H9 (cell line): ENCODE results near the gene PSPN. TPM values are rescaled to one million over a fixed set of nuclear protein-coding genes. Genes with fewer than 3 reads are reported as not detected.

ENCODE experiments used
- DNase-seq: peaks from one replicate; pipeline ENCODE4 v3.0.0-alpha.2; 2017
- H2AFZ ChIP-seq: one replicate; pipeline ENCODE4 v1.6.1; 2013; ENCODE audit warnings: mild to moderate bottlenecking, low read length, control low read depth, moderate library complexity
- H2AK5ac ChIP-seq: 2 replicates; pipeline ENCODE4 v1.6.1; 2013; ENCODE audit warnings: low read length, control low read depth, mixed read lengths; ENCODE audit not compliant: insufficient read length
- H2BK120ac ChIP-seq: one replicate; pipeline ENCODE4 v1.6.1; 2013; ENCODE audit warnings: low read depth, mild to moderate bottlenecking, low read length, control low read depth, inconsistent platforms; ENCODE audit not compliant: poor library complexity, severe bottlenecking
- H2BK12ac ChIP-seq: 2 replicates; pipeline ENCODE4 v1.6.1; 2013; ENCODE audit warnings: low read length, control low read depth, mixed read lengths, low read depth; ENCODE audit not compliant: insufficient read length
- H2BK15ac ChIP-seq: 2 replicates; pipeline ENCODE4 v1.6.1; 2013; ENCODE audit warnings: low read depth, low read length, control low read depth
- H2BK20ac ChIP-seq: one replicate; pipeline ENCODE4 v1.6.1; 2013; ENCODE audit warnings: low read depth, mild to moderate bottlenecking, low read length, control low read depth, inconsistent platforms; ENCODE audit not compliant: poor library complexity, severe bottlenecking
- H2BK5ac ChIP-seq: 2 replicates; pipeline ENCODE4 v1.6.1; 2013; ENCODE audit warnings: low read length, control low read depth, mixed read lengths; ENCODE audit not compliant: insufficient read length
- H3K14ac ChIP-seq: 2 replicates; pipeline ENCODE4 v1.6.1; 2013; ENCODE audit warnings: low read length, control low read depth; ENCODE audit not compliant: insufficient read depth
- H3K18ac ChIP-seq: 2 replicates; pipeline ENCODE4 v1.6.1; 2013; ENCODE audit warnings: low read depth, mild to moderate bottlenecking, mixed read lengths, low read length, control low read depth; ENCODE audit not compliant: insufficient read length
- H3K23ac ChIP-seq: 2 replicates; pipeline ENCODE4 v1.6.1; 2013; ENCODE audit warnings: low read length, control low read depth, mixed read lengths, low read depth; ENCODE audit not compliant: insufficient read length
- H3K23me2 ChIP-seq: 2 replicates; pipeline ENCODE4 v1.6.1; 2013; ENCODE audit warnings: low read depth, mild to moderate bottlenecking, mixed read lengths, low read length, control low read depth; ENCODE audit not compliant: insufficient read length, poor library complexity, severe bottlenecking
- H3K27ac ChIP-seq: 2 replicates; pipeline ENCODE4 v1.5.1; 2013; ENCODE audit warnings: low read length, control low read depth, mixed read lengths, low read depth; ENCODE audit not compliant: insufficient read length
- H3K27me3 ChIP-seq: 2 replicates; pipeline ENCODE4 v1.6.1; 2013; ENCODE audit warnings: low read length, control low read depth, inconsistent platforms; ENCODE audit not compliant: insufficient read depth
- H3K4ac ChIP-seq: 2 replicates; pipeline ENCODE4 v1.6.1; 2013; ENCODE audit warnings: low read depth, mild to moderate bottlenecking, control low read depth, inconsistent platforms, low read length, moderate library complexity
- H3K4me1 ChIP-seq: 2 replicates; pipeline ENCODE4 v1.6.1; 2013; ENCODE audit warnings: low read length, control low read depth, inconsistent platforms; ENCODE audit not compliant: insufficient read depth
- H3K4me2 ChIP-seq: 2 replicates; pipeline ENCODE4 v1.6.1; 2013; ENCODE audit warnings: low read length, control low read depth, mixed read lengths; ENCODE audit not compliant: insufficient read length, insufficient read depth
- H3K56ac ChIP-seq: 2 replicates; pipeline ENCODE4 v1.6.1; 2013; ENCODE audit warnings: low read depth, mild to moderate bottlenecking, mixed read lengths, low read length, control low read depth; ENCODE audit not compliant: insufficient read length
- H3K79me1 ChIP-seq: 2 replicates; pipeline ENCODE4 v1.6.1; 2013; ENCODE audit warnings: low read depth, mild to moderate bottlenecking, moderate library complexity, low read length, control low read depth, inconsistent platforms; ENCODE audit not compliant: insufficient read depth, poor library complexity, severe bottlenecking
- H3K79me2 ChIP-seq: 2 replicates; pipeline ENCODE4 v1.6.1; 2013; ENCODE audit warnings: low read length, control low read depth, inconsistent platforms; ENCODE audit not compliant: insufficient read depth
- H3K9ac ChIP-seq: 2 replicates; pipeline ENCODE4 v1.6.1; 2013; ENCODE audit warnings: low read length, control low read depth, mixed read lengths; ENCODE audit not compliant: insufficient read length; ENCODE audit errors: extremely low read depth
- H3K9me3 ChIP-seq: one replicate; pipeline ENCODE4 v1.6.1; 2013; ENCODE audit warnings: low read depth, low read length, inconsistent platforms; ENCODE audit not compliant: control insufficient read depth
- H3T11ph ChIP-seq: one replicate; pipeline ENCODE4 v1.6.1; 2013; ENCODE audit warnings: mild to moderate bottlenecking, low read length, control low read depth, inconsistent platforms
- H4K20me1 ChIP-seq: one replicate; pipeline ENCODE4 v1.6.1; 2013; ENCODE audit not compliant: control insufficient read depth, insufficient read length, insufficient read depth
- H4K5ac ChIP-seq: 2 replicates; pipeline ENCODE4 v1.6.1; 2013; ENCODE audit warnings: low read depth, mild to moderate bottlenecking, mixed read lengths, low read length, control low read depth; ENCODE audit not compliant: insufficient read length
- H4K8ac ChIP-seq: replicated peaks from 2 replicates; pipeline ENCODE4 v1.6.1; 2013; ENCODE audit warnings: low read length, control low read depth, mixed read lengths, low read depth; ENCODE audit not compliant: insufficient read length
- H4K91ac ChIP-seq: 2 replicates; pipeline ENCODE4 v1.6.1; 2013; ENCODE audit warnings: low read depth, mild to moderate bottlenecking, moderate library complexity, mixed read lengths, low read length, control low read depth; ENCODE audit not compliant: insufficient read length
- H3K27ac Mint-ChIP-seq, 3 experiments: 2 replicates in 2 of 3; 3 replicates in 1 of 3; pipeline ENCODE4 v1.8.0; 2020 to 2021; ENCODE audit warnings: mixed read lengths in 3 of 3, mild to moderate bottlenecking in 1 of 3, moderate library complexity in 1 of 3
- H3K27me3 Mint-ChIP-seq: 2 replicates; pipeline ENCODE4 v1.8.0; 2021; ENCODE audit warnings: low read depth, mild to moderate bottlenecking, moderate library complexity, mixed read lengths
- H3K36me3 Mint-ChIP-seq, 3 experiments: 2 replicates in 2 of 3; 3 replicates in 1 of 3; pipeline ENCODE4 v1.8.0; 2020 to 2021; ENCODE audit warnings: low read depth in 3 of 3, mixed read lengths in 3 of 3; ENCODE audit not compliant: insufficient read depth in 1 of 3
- H3K4me1 Mint-ChIP-seq, 2 experiments: 2 replicates each; pipeline ENCODE4 v1.8.0; 2020; ENCODE audit warnings: mixed read lengths in 2 of 2
- H3K4me3 Mint-ChIP-seq, 2 experiments: 2 replicates in 1 of 2; 3 replicates in 1 of 2; pipeline ENCODE4 v1.8.0; 2020 to 2021; ENCODE audit warnings: mild to moderate bottlenecking in 2 of 2, mixed read lengths in 2 of 2, moderate library complexity in 1 of 2
- H3K9me3 Mint-ChIP-seq, 2 experiments: 2 replicates in 1 of 2; 3 replicates in 1 of 2; pipeline ENCODE4 v1.8.0; 2020; ENCODE audit warnings: mild to moderate bottlenecking in 2 of 2, mixed read lengths in 2 of 2, moderate library complexity in 1 of 2
- WGBS: extraction: QIAGEN DNeasy Blood & Tissue Kit; methylation state at CpG from one replicate; pipeline ENCODE4 v1.1.7; 2013; ENCODE audit warnings: missing lambda C conversion rate, low lambda C conversion rate, mixed read lengths; ENCODE audit not compliant: insufficient read length; ENCODE audit errors: extremely low coverage; 5-methylcytosine and 5-hydroxymethylcytosine counted together
- total RNA-seq: library from RNA; stranded (reverse); gene quantifications from 2 replicates; pipeline ENCODE4 v1.2.1, GENCODE V29; 2021
- TF ChIP-seq, protein P1 (sequence below): fragments of 200-600 bp; sonication (generic); conservative IDR thresholded peaks from 3 replicates; pipeline ENCODE4 v1.8.0; 2021; ENCODE audit warnings: antibody characterized with exemption, mild to moderate bottlenecking

The PSPN gene
- total RNA-seq, 1 experiment from 2014 or later: 2.1 TPM

DNA sequence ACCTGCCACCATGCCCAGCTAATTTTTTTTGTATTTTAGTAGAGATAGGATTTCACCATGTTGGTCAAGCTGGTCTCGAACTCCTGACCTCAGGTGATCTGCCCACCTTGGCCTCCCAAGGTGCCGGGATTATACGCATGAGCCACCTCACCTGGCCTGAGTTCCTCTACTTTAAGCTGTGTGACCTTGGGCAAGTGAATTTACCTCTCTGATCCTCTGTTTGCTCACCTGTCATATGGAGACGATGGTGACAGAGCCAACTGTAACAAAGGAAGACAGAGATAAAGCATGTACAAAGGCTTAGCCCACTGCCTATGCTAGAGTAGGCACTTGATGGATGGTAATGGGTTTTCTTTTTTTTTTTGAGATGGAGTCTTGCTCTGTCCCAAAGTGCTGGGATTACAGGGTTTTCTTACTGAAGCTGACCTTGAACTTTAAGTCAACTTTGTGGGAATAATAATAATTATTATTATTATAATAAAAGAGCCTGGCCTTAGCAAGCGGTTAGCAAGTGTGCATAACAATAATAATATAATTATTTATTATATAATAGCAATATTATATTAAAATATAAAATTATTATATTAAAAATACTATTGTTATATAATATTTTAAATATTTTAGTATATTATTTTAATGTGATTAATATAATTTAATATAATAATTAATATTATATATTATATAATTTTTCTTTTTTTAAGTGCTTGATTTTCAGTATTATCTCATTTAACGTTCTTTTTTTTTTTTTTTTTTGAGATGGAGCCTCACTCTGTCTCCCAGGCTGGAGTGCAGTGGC, 41.0 kb downstream of the PSPN start:
- H3K23ac ChIP-seq: no peak overlapping the region
- H2BK15ac ChIP-seq: no peak overlapping the region
- H3K27ac ChIP-seq: no peak overlapping the region
- no peak overlapping the region for H3K9ac ChIP-seq
- H4K20me1 ChIP-seq: no peaks in the 10 kb centered on the region
- H3K79me2 ChIP-seq: no peaks in the 10 kb centered on the region
- H3K56ac ChIP-seq: no peak overlapping the region
- no peak overlapping the region for H4K8ac ChIP-seq
- no peak overlapping the region for H2BK5ac ChIP-seq
- no peaks in the 10 kb centered on the region for H3K4me1 ChIP-seq
- H3K9me3 ChIP-seq: no peaks in the 10 kb centered on the region
- H3K9me3 Mint-ChIP-seq: peaks cover 0 to 7% of the 10 kb centered on the region in 2 experiments; a peak in 1 of 5 replicates
- no peak overlapping the region for H4K91ac ChIP-seq
- DNase-seq: no peak
- no peak overlapping the region for H2BK20ac ChIP-seq
- H3K79me1 ChIP-seq: no peaks in the 10 kb centered on the region
- no peak overlapping the region for H3K18ac ChIP-seq
- no peak overlapping the region for H2AFZ ChIP-seq
- H3K23me2 ChIP-seq: no peaks in the 10 kb centered on the region
- no peak overlapping the region for H3T11ph ChIP-seq
- no peak overlapping the region for H4K5ac ChIP-seq
- no peaks in the 10 kb centered on the region; the same call in 1 of the 2 replicates for H3K27me3 Mint-ChIP-seq
- H3K27ac Mint-ChIP-seq: no peak overlapping the region
- no peaks in the 10 kb centered on the region for H3K27me3 ChIP-seq
- no peak overlapping the region for H2BK12ac ChIP-seq
- H3K36me3 Mint-ChIP-seq: no peaks in the 10 kb centered on the region; a peak in 1 of 7 replicates
- H3K4ac ChIP-seq: no peak overlapping the region
- no peak overlapping the region for H2AK5ac ChIP-seq
- H3K4me1 Mint-ChIP-seq: no peaks in the 10 kb centered on the region
- no peak overlapping the region for H2BK120ac ChIP-seq
- no peak overlapping the region for H3K4me2 ChIP-seq
- H3K14ac ChIP-seq: no peak overlapping the region
- TF ChIP-seq, protein P1, sequence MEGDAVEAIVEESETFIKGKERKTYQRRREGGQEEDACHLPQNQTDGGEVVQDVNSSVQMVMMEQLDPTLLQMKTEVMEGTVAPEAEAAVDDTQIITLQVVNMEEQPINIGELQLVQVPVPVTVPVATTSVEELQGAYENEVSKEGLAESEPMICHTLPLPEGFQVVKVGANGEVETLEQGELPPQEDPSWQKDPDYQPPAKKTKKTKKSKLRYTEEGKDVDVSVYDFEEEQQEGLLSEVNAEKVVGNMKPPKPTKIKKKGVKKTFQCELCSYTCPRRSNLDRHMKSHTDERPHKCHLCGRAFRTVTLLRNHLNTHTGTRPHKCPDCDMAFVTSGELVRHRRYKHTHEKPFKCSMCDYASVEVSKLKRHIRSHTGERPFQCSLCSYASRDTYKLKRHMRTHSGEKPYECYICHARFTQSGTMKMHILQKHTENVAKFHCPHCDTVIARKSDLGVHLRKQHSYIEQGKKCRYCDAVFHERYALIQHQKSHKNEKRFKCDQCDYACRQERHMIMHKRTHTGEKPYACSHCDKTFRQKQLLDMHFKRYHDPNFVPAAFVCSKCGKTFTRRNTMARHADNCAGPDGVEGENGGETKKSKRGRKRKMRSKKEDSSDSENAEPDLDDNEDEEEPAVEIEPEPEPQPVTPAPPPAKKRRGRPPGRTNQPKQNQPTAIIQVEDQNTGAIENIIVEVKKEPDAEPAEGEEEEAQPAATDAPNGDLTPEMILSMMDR: no peak
- H3K4me3 Mint-ChIP-seq: no peak overlapping the region
- no CpG with 5 or more reads among the region's 6 CpGs for WGBS
